Endothelial cell of umbilical vein (primary cell): ENCODE data around the gene INO80C. TPM values are rescaled to one million over a fixed set of nuclear protein-coding genes. Genes with fewer than 3 reads are reported as not detected.

Experiments used
- BruUV-seq: library from RNA; stranded (reverse); fragments of 400-500 nt; replicated peaks from 2 replicates; lab custom pipeline; 2021; lab: Mats Ljungman, UMichigan
- CTCF ChIA-PET: fragments of 300-600, 350-600 bp; sonication (Branson Sonifier 250); formaldehyde crosslinking; loops from one replicate; lab custom pipeline; 2021; ENCODE audit warnings: antibody characterized with exemption, inconsistent platforms; lab: Charles Lee
- POLR2A ChIA-PET: fragments of 300-600, 350-600 bp; sonication (Branson Sonifier 250); formaldehyde crosslinking; loops from one replicate; lab custom pipeline; 2021; ENCODE audit warnings: antibody characterized with exemption, inconsistent platforms; lab: Charles Lee
- DNase-seq: peaks from one replicate; pipeline ENCODE4 v3.0.0-alpha.2; 2011; ENCODE audit warnings: low read depth, low spot score
- FAIRE-seq: peaks from 2 replicates; lab custom pipeline; 2011; peaks lifted over from hg19 to GRCh38; lab: Jason Lieb, UNC
- H2AFZ ChIP-seq: 2 replicates; pipeline ENCODE4 v1.6.0; 2012; ENCODE audit warnings: low read depth, low read length, control low read depth, inconsistent platforms
- H3K27ac ChIP-seq: 2 replicates; pipeline ENCODE4 v1.5.1; 2011; ENCODE audit warnings: low read depth, mild to moderate bottlenecking, control low read depth, low read length, moderate library complexity; ENCODE audit not compliant: insufficient read depth
- H3K27me3 ChIP-seq, 2 experiments: 2 replicates each; pipeline versions ENCODE4 v1.6.0 to v1.6.1; 2011; ENCODE audit warnings: low read length in 2 of 2, mixed read lengths in 1 of 2; ENCODE audit not compliant: control insufficient read depth in 2 of 2, insufficient read depth in 2 of 2
- H3K36me3 ChIP-seq, 2 experiments: 2 replicates in 1 of 2; 3 replicates in 1 of 2; pipeline ENCODE4 v1.5.1; 2011; ENCODE audit warnings: low read length in 2 of 2, mild to moderate bottlenecking in 1 of 2, moderate library complexity in 1 of 2; ENCODE audit not compliant: control insufficient read depth in 2 of 2, insufficient read depth in 2 of 2; ENCODE audit errors: extremely low read depth in 1 of 2
- H3K4me1 ChIP-seq: 3 replicates; pipeline ENCODE4 v1.5.1; 2011; ENCODE audit warnings: mild to moderate bottlenecking, low read length; ENCODE audit not compliant: control insufficient read depth, insufficient read depth; ENCODE audit errors: extremely low read depth
- H3K4me2 ChIP-seq: 2 replicates; pipeline ENCODE4 v1.6.1; 2011; ENCODE audit warnings: low read length, control low read depth, mixed read lengths; ENCODE audit not compliant: insufficient read depth
- H3K4me3 ChIP-seq, 3 experiments: fragments of 200-600 bp in 1 of 3; sonication (generic), shearing (Covaris generic) in 1 of 3; replicated peaks in 1 of 3; 2 replicates each; pipeline ENCODE4 v1.5.1; 2011 to 2016; ENCODE audit warnings: control low read depth in 3 of 3, low read length in 3 of 3, mild to moderate bottlenecking in 2 of 3, inconsistent platforms in 1 of 3, low read depth in 1 of 3, moderate library complexity in 1 of 3; ENCODE audit not compliant: insufficient read depth in 1 of 3
- H3K79me2 ChIP-seq: 2 replicates; pipeline ENCODE4 v1.6.0; 2012; ENCODE audit warnings: low read length, inconsistent platforms; ENCODE audit not compliant: control insufficient read depth, insufficient read depth
- H3K9ac ChIP-seq: replicated peaks from 2 replicates; pipeline ENCODE3; 2011; ENCODE audit warnings: low read length, control low read depth; ENCODE audit not compliant: insufficient read depth; ENCODE audit errors: extremely low read depth
- H3K9me1 ChIP-seq: replicated peaks from 3 replicates; pipeline ENCODE4 v1.6.0; 2011; ENCODE audit warnings: mild to moderate bottlenecking, low read length; ENCODE audit not compliant: control insufficient read depth, insufficient read depth; ENCODE audit errors: extremely low read depth
- H3K9me3 ChIP-seq: replicated peaks from 2 replicates; pipeline ENCODE4 v1.5.1; 2012; ENCODE audit warnings: low read length, inconsistent platforms; ENCODE audit not compliant: control insufficient read depth, insufficient read depth
- H4K20me1 ChIP-seq: replicated peaks from 2 replicates; pipeline ENCODE3; 2011; ENCODE audit warnings: mild to moderate bottlenecking, low read length; ENCODE audit not compliant: control insufficient read depth, insufficient read depth; ENCODE audit errors: extremely low read depth
- EZH2 ChIP-seq: IDR thresholded peaks from 2 replicates; pipeline ENCODE4 v1.6.1; 2012; ENCODE audit warnings: borderline replicate concordance, low read depth, mild to moderate bottlenecking, moderate library complexity, low read length, inconsistent platforms; ENCODE audit not compliant: severe bottlenecking
- FOS ChIP-seq: IDR thresholded peaks from 2 replicates; pipeline ENCODE4 v1.6.1; 2011; ENCODE audit warnings: mild to moderate bottlenecking, low read length, moderate library complexity, borderline replicate concordance; ENCODE audit not compliant: insufficient read depth
- GATA2 ChIP-seq: IDR thresholded peaks from 2 replicates; pipeline ENCODE4 v1.7.0; 2011; ENCODE audit warnings: low read depth, mild to moderate bottlenecking, moderate library complexity, mixed read lengths, low read length; ENCODE audit not compliant: insufficient read length, insufficient read depth
- JUN ChIP-seq: IDR thresholded peaks from 2 replicates; pipeline ENCODE4 v1.6.1; 2011; ENCODE audit warnings: borderline replicate concordance, low read depth; ENCODE audit not compliant: insufficient read length, insufficient read depth
- MYC ChIP-seq: IDR thresholded peaks from one replicate; pipeline ENCODE4 v1.6.1; 2011; ENCODE audit warnings: mild to moderate bottlenecking, low read depth, low read length
- POLR2A ChIP-seq: IDR thresholded peaks from 2 replicates; pipeline ENCODE4 v1.6.1; 2012; ENCODE audit warnings: low read depth, mild to moderate bottlenecking, control low read depth, low read length
- POLR2AphosphoS5 ChIP-seq: IDR thresholded peaks from 2 replicates; pipeline ENCODE4 v1.6.1; 2012; ENCODE audit warnings: low read depth, mild to moderate bottlenecking, control low read depth, low read length, moderate library complexity; ENCODE audit not compliant: insufficient read depth
- dilution Hi-C: fragments of 300-500 bp; cut with MboI; formaldehyde crosslinking; loops from one replicate; pipeline ENCODE4 v1.15.0; 2019; ENCODE audit warnings: low sequenced_read_pairs; ENCODE audit not compliant: extremely low pct_ligation_motif_present
- intact Hi-C: fragments of 100-400 bp; cut with micrococcal nuclease; formaldehyde crosslinking; loops from one replicate; pipeline ENCODE4 v1.10.0; 2022
- polyA plus RNA-seq, 4 experiments: library from polyadenylated mRNA; depleted of rRNA in 3 of 4; stranded (reverse) in 3 of 4; unstranded in 1 of 4; fragments of >200 nt; gene quantifications; 2 replicates each; pipeline versions ENCODE4 v1.2.1 to v1.2.3, GENCODE V29; 2011 to 2012; ENCODE audit warnings: missing spikeins in 1 of 4
- total RNA-seq: library from RNA; stranded (reverse); gene quantifications from 2 replicates; pipeline ENCODE4 v1.2.3, GENCODE V29; 2021
- TF ChIP-seq, protein P1 (sequence below): IDR thresholded peaks from 2 replicates; pipeline ENCODE4 v1.6.1; 2011; ENCODE audit not compliant: insufficient read depth, insufficient read length
- TF ChIP-seq, protein P2 (sequence below), 2 donors: IDR thresholded peaks; 1 replicate in 1 of 2; 2 replicates in 1 of 2; pipeline ENCODE4 v1.5.1; 2011; ENCODE audit warnings: low read length in 2 of 2, mild to moderate bottlenecking in 2 of 2, moderate library complexity in 2 of 2, control low read depth in 1 of 2, inconsistent platforms in 1 of 2, low read depth in 1 of 2; ENCODE audit not compliant: insufficient read depth in 1 of 2; ENCODE audit errors: extremely low read depth in 1 of 2

The INO80C gene
- total and polyA plus RNA-seq, 2 donors (not counting 3 experiments of a cell fraction or from before 2014, with no cell fraction given) = 43.4 to 56.0 TPM

DNA sequence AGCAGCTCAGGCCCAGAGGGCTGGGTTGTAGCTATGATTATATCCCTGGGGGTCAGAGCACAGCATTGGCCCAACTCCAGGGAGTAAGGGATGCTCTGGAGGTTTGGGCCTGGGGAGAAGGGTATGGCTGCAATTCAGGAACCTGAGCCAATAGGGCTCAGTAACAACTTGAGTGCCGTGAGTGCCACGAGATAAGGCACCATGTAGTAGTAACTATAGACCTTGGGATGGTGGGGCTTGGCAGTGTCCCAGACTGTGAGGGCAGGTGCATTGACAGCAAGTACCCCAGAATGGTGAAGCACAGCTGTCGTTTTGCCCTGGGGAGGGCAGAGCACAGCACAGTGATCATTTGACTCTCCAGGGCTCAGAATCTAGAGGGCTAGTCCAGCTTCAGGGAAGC, 75.5 kb downstream of the INO80C start:
- intact Hi-C loops = no loop called here
- no peak for DNase-seq

More for the DNA sequence above, 75.5 kb downstream of the INO80C start:
- Histone ChIP-seq H3K4me3 (no peak overlapping the region), H3K79me2 (no peaks in the 10 kb centered on the region), H3K4me2 (no peak overlapping the region), H2AFZ (no peak overlapping the region), H3K27me3 (no peaks in the 10 kb centered on the region), H3K9ac (no peak overlapping the region), H4K20me1 (no peaks in the 10 kb centered on the region), H3K36me3 (no peaks in the 10 kb centered on the region), H3K9me3 (no peaks in the 10 kb centered on the region), H3K4me1 (no peaks in the 10 kb centered on the region), H3K9me1 (no peaks in the 10 kb centered on the region), H3K27ac (no peak overlapping the region)
- no TSS peak for BruUV-seq
- ChIA-PET POLR2A (no interaction called here), CTCF (interaction anchor here (1.2 to 1.4 kb wide), 2 partner anchors 24 to 528 kb away, joined by 4 to 5 read pairs; no protein-coding TSS in a partner anchor)
- TF ChIP-seq, protein P1, sequence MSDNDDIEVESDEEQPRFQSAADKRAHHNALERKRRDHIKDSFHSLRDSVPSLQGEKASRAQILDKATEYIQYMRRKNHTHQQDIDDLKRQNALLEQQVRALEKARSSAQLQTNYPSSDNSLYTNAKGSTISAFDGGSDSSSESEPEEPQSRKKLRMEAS = no peak
- TF ChIP-seq POLR2AphosphoS5 (no peak), POLR2A (no peak), GATA2 (no peak), EZH2 (no peak), FOS (no peak), JUN (no peak), MYC (no peak)
- TF ChIP-seq, protein P2, sequence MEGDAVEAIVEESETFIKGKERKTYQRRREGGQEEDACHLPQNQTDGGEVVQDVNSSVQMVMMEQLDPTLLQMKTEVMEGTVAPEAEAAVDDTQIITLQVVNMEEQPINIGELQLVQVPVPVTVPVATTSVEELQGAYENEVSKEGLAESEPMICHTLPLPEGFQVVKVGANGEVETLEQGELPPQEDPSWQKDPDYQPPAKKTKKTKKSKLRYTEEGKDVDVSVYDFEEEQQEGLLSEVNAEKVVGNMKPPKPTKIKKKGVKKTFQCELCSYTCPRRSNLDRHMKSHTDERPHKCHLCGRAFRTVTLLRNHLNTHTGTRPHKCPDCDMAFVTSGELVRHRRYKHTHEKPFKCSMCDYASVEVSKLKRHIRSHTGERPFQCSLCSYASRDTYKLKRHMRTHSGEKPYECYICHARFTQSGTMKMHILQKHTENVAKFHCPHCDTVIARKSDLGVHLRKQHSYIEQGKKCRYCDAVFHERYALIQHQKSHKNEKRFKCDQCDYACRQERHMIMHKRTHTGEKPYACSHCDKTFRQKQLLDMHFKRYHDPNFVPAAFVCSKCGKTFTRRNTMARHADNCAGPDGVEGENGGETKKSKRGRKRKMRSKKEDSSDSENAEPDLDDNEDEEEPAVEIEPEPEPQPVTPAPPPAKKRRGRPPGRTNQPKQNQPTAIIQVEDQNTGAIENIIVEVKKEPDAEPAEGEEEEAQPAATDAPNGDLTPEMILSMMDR (IDR thresholded peaks at IDR 0.05; ENCODE audit: extremely low read depth in 1 of 2, insufficient read depth in 1 of 2, low read depth in 1 of 2, low read length in 2 of 2) = no peak
- no peak for FAIRE-seq
- dilution Hi-C loops = no loop called here
